Stomach (tissue), 4 donors: ENCODE measurements around the gene TRIM14.

Source experiments
- POLR2A ChIP-seq, 4 donors: fragments of 450-650 bp; IDR thresholded peaks; one replicate each; pipeline ENCODE4 v1.6.1; 2016; ENCODE audit warnings: antibody characterized with exemption in 4 of 4, control low read depth in 2 of 4, mild to moderate bottlenecking in 1 of 4, moderate library complexity in 1 of 4
- TF ChIP-seq, protein P1 (sequence below), 7 experiments: fragments of 450-650 bp in 4 of 7; fragments of 200-600 bp in 3 of 7; sonication (generic) in 3 of 7; IDR thresholded peaks; one replicate each; pipeline ENCODE4 v1.5.1; 2016 to 2019; ENCODE audit warnings: antibody characterized with exemption in 7 of 7, control low read depth in 2 of 7, mild to moderate bottlenecking in 1 of 7

DNA sequence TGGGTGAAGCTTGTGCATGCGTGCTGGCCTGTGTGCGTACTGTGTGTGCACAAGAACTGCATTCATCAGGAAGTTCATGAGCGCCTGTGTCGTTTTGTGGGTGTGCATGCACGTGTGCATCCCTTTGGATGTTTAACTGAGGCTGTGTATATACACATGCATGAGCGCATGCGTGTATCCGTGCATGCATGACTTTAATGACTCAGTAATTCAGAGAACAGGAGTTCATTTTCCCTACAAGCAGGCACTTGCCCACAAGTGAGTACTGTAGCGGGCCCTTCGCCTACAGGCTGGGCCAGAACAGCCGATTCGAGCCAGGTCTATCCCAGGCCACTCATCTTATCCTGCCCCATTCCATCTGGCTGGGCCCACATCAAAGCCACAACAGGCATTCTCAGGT, 43.6 kb upstream of the TRIM14 start:
- TF ChIP-seq POLR2A (IDR thresholded peaks at IDR 0.05): no peak
- TF ChIP-seq, protein P1, sequence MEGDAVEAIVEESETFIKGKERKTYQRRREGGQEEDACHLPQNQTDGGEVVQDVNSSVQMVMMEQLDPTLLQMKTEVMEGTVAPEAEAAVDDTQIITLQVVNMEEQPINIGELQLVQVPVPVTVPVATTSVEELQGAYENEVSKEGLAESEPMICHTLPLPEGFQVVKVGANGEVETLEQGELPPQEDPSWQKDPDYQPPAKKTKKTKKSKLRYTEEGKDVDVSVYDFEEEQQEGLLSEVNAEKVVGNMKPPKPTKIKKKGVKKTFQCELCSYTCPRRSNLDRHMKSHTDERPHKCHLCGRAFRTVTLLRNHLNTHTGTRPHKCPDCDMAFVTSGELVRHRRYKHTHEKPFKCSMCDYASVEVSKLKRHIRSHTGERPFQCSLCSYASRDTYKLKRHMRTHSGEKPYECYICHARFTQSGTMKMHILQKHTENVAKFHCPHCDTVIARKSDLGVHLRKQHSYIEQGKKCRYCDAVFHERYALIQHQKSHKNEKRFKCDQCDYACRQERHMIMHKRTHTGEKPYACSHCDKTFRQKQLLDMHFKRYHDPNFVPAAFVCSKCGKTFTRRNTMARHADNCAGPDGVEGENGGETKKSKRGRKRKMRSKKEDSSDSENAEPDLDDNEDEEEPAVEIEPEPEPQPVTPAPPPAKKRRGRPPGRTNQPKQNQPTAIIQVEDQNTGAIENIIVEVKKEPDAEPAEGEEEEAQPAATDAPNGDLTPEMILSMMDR (IDR thresholded peaks at IDR 0.05): no peak
